GM12878 (cell line): ENCODE measurements around the gene VEGFD.

Source experiments
- BHLHE40 ChIP-seq, 2 experiments: fragments of 450-650 bp in 1 of 2; IDR thresholded peaks; 2 replicates each; pipeline ENCODE4 v1.6.1; 2011 to 2017; ENCODE audit warnings: low read depth in 2 of 2, borderline replicate concordance in 1 of 2, improper control_type of control experiment in 1 of 2, low read length in 1 of 2, mild to moderate bottlenecking in 1 of 2
- CTCF ChIP-seq, 3 experiments: IDR thresholded peaks in 2 of 3; conservative IDR thresholded peaks in 1 of 3; 2 replicates each; pipeline ENCODE4 v1.5.1; 2011; ENCODE audit warnings: low read depth in 3 of 3, low read length in 3 of 3, mild to moderate bottlenecking in 3 of 3, control low read depth in 2 of 3, moderate library complexity in 2 of 3, inconsistent platforms in 1 of 3, mixed read lengths in 1 of 3; ENCODE audit not compliant: control insufficient read depth in 2 of 3, insufficient read depth in 1 of 3; ENCODE audit errors: extremely low read depth in 1 of 3
- ELK1 ChIP-seq: IDR thresholded peaks from 2 replicates; pipeline ENCODE4 v1.6.1; 2012; ENCODE audit warnings: low read depth, low read length, improper control_type of control experiment
- ESRRA ChIP-seq: IDR thresholded peaks from 2 replicates; pipeline ENCODE4 v1.6.1; 2012; ENCODE audit warnings: mild to moderate bottlenecking, low read length, improper control_type of control experiment
- POLR2A ChIP-seq: IDR thresholded peaks from 2 replicates; pipeline ENCODE4 v1.6.1; 2011; ENCODE audit warnings: low read depth, mild to moderate bottlenecking, low read length
- POLR2AphosphoS5 ChIP-seq: IDR thresholded peaks from 2 replicates; pipeline ENCODE4 v1.6.1; 2011; ENCODE audit warnings: mild to moderate bottlenecking, low read length, inconsistent platforms
- SREBF2 ChIP-seq: IDR thresholded peaks from 2 replicates; pipeline ENCODE4 v1.6.1; 2012; ENCODE audit warnings: mild to moderate bottlenecking, low read length
- TCF12 ChIP-seq: IDR thresholded peaks from 2 replicates; pipeline ENCODE4 v1.6.1; 2011; ENCODE audit warnings: low read depth, mild to moderate bottlenecking, low read length
- ZBTB33 ChIP-seq: fragments of 450-650 bp; IDR thresholded peaks from 2 replicates; pipeline ENCODE4 v1.6.1; 2017; ENCODE audit warnings: mild to moderate bottlenecking
- TF ChIP-seq, protein P1 (sequence below): IDR thresholded peaks from 2 replicates; pipeline ENCODE4 v1.6.1; 2012; ENCODE audit warnings: mild to moderate bottlenecking, low read depth, low read length
- TF ChIP-seq, protein P2 (sequence below): fragments of 450-650 bp; formaldehyde crosslinking; IDR thresholded peaks from 2 replicates; pipeline ENCODE4 v1.4.0; 2022; ENCODE audit warnings: mild to moderate bottlenecking, moderate library complexity

DNA sequence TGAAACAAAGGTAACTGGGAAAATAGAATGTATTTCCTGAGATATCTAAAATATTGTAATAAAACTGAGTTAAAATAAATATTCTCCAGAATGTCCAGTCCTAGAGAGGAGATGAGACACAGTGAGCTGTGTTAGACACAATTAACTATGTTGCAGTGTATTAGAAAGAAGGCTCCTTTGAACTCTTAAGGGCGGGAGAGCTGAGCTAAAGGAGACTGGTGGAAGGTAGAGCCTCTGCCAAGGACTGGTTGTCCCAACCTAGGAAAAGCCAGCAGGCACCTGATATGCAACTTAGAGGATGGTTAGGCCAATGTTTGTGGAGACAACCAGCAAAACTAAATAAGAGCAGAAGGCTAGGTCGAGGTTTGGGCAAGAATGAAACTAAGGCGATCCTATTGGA lies 73.1 kb downstream of the VEGFD start:
- no peak for TF ChIP-seq CTCF (IDR thresholded peaks at IDR 0.05 in 2 of 3, conservative IDR thresholded peaks at IDR 0.05 in 1 of 3; ENCODE audit: control insufficient read depth in 2 of 3, extremely low read depth in 1 of 3, insufficient read depth in 1 of 3, low read depth in 3 of 3, low read length in 3 of 3)
- TF ChIP-seq SREBF2 = no peak
- TF ChIP-seq BHLHE40 (IDR thresholded peaks at IDR 0.05; ENCODE audit: borderline replicate concordance in 1 of 2, low read depth in 2 of 2, low read length in 1 of 2) = no peak
- no peak for TF ChIP-seq TCF12
- TF ChIP-seq ZBTB33 = no peak
- TF ChIP-seq ESRRA = no peak
- no peak for TF ChIP-seq POLR2A
- TF ChIP-seq, protein P1, sequence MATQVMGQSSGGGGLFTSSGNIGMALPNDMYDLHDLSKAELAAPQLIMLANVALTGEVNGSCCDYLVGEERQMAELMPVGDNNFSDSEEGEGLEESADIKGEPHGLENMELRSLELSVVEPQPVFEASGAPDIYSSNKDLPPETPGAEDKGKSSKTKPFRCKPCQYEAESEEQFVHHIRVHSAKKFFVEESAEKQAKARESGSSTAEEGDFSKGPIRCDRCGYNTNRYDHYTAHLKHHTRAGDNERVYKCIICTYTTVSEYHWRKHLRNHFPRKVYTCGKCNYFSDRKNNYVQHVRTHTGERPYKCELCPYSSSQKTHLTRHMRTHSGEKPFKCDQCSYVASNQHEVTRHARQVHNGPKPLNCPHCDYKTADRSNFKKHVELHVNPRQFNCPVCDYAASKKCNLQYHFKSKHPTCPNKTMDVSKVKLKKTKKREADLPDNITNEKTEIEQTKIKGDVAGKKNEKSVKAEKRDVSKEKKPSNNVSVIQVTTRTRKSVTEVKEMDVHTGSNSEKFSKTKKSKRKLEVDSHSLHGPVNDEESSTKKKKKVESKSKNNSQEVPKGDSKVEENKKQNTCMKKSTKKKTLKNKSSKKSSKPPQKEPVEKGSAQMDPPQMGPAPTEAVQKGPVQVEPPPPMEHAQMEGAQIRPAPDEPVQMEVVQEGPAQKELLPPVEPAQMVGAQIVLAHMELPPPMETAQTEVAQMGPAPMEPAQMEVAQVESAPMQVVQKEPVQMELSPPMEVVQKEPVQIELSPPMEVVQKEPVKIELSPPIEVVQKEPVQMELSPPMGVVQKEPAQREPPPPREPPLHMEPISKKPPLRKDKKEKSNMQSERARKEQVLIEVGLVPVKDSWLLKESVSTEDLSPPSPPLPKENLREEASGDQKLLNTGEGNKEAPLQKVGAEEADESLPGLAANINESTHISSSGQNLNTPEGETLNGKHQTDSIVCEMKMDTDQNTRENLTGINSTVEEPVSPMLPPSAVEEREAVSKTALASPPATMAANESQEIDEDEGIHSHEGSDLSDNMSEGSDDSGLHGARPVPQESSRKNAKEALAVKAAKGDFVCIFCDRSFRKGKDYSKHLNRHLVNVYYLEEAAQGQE = no peak
- TF ChIP-seq, protein P2, sequence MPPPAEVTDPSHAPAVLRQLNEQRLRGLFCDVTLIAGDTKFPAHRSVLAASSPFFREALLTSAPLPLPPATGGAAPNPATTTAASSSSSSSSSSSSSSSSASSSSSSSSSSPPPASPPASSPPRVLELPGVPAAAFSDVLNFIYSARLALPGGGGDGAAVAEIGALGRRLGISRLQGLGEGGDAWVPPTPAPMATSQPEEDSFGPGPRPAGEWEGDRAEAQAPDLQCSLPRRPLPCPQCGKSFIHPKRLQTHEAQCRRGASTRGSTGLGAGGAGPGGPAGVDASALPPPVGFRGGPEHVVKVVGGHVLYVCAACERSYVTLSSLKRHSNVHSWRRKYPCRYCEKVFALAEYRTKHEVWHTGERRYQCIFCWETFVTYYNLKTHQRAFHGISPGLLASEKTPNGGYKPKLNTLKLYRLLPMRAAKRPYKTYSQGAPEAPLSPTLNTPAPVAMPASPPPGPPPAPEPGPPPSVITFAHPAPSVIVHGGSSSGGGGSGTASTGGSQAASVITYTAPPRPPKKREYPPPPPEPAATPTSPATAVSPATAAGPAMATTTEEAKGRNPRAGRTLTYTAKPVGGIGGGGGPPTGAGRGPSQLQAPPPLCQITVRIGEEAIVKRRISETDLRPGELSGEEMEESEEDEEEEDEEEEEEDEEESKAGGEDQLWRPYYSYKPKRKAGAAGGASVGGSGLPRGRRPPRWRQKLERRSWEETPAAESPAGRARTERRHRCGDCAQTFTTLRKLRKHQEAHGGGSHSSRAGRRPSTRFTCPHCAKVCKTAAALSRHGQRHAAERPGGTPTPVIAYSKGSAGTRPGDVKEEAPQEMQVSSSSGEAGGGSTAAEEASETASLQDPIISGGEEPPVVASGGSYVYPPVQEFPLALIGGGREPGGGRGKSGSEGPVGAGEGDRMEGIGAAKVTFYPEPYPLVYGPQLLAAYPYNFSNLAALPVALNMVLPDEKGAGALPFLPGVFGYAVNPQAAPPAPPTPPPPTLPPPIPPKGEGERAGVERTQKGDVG (CRISPR knock-in tag) = no peak
- TF ChIP-seq ELK1 = no peak
- TF ChIP-seq POLR2AphosphoS5 = no peak
